ENCODE results near the gene KRTAP19-1.

DNA sequence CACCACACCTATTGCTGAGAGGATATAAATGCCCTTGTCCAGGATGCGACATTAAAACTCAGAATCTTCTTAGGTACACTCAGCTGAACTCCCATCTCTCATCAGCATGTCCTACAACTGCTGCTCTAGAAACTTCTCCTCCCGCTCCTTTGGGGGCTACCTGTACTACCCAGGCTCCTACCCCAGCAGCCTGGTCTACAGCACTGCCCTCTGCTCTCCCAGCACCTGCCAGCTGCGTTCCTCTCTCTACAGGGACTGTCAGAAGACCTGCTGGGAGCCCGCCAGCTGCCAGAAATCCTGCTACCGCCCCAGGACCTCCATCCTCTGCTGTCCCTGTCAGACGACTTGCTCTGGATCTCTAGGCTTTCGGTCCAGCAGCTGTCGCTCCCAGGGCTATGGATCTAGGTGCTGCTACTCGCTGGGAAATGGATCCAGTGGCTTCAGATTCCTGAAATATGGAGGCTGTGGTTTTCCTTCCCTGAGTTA, 50.0 kb downstream of the KRTAP19-1 start, which contains the start of gene KRTAP13-4:
- no peak for TF ChIP-seq POLR2A (IDR thresholded peaks at IDR 0.05; ENCODE audit: low read depth, low read length)
- no peak for TF ChIP-seq TAF1 (IDR thresholded peaks at IDR 0.05; ENCODE audit: low read depth, low read length)
